HUES6 (cell line): ENCODE data around the gene NMRK2.
"Not testable (repeated sequence)": the region's sequence is repeated elsewhere in the genome, so short reads cannot be mapped to it uniquely, and the experiment has no call there.

ENCODE experiments used
- H3K27ac ChIP-seq: 2 replicates; pipeline ENCODE4 v1.7.0; 2013; ENCODE audit warnings: low read depth, mild to moderate bottlenecking, low read length, inconsistent platforms
- H3K27me3 ChIP-seq: 2 replicates; pipeline ENCODE4 v1.6.1; 2013; ENCODE audit warnings: low read length; ENCODE audit not compliant: control insufficient read depth, insufficient read depth
- H3K36me3 ChIP-seq: 2 replicates; pipeline ENCODE4 v1.6.1; 2013; ENCODE audit warnings: low read length; ENCODE audit not compliant: control insufficient read depth, insufficient read depth
- H3K4me1 ChIP-seq: 2 replicates; pipeline ENCODE4 v1.6.1; 2013; ENCODE audit warnings: low read length; ENCODE audit not compliant: control insufficient read depth, insufficient read depth
- H3K4me3 ChIP-seq: 2 replicates; pipeline ENCODE4 v1.5.1; 2013; ENCODE audit warnings: low read depth, low read length
- H3K9ac ChIP-seq: one replicate; pipeline ENCODE4 v1.6.1; 2013; ENCODE audit warnings: mild to moderate bottlenecking, low read length
- H3K9me3 ChIP-seq: 2 replicates; pipeline ENCODE4 v1.6.1; 2013; ENCODE audit warnings: low read depth, low read length; ENCODE audit not compliant: control insufficient read depth, insufficient read depth

The NMRK2 gene, protein sequence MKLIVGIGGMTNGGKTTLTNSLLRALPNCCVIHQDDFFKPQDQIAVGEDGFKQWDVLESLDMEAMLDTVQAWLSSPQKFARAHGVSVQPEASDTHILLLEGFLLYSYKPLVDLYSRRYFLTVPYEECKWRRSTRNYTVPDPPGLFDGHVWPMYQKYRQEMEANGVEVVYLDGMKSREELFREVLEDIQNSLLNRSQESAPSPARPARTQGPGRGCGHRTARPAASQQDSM

DNA sequence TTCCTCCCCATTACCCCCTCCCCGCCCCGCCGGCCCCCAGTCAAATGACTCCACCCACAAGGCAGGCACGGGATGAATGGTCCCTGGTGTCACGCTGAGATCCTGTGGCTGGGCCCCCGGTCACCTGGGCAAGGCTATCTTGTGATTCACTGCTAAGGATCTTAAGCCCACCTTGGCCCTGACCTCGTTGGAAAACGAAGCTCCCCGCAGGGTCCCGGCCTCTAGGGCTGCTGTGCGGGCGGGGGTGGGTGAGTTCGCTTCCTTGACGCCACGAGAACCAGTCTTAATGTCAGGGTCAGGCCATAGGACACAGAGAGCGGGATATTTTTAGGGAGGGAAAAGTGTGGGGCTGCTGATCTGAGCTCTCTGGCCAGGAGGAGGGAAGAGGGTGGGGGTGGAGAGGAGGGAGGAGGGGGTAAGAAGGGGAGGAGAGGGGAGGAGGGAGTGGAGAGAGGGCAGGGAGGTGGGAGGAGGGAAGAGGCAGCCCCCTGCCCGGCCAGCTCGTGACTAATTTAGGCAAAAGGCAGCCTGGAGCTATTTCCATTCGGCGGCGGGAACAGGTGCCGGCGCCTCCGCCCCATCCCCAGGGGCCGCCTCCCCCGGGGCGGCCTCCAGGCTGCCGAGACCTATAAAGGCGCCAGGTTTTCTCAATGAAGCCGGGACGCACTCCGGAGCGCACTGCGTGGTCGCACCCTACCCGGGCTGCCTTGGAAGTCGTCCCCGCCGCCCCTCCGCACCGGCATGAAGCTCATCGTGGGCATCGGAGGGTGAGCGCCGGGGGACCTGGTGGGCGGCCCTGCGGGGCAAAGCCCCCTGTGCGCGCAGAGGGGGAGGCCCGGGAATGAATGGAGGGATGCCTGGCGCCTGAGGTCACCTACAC lies at the start of gene NMRK2:
NMRK2 (plus strand) TSS at position 139 of the 880 bp plus-strand sequence; CDS start at position 742, 603 bp downstream.
- peak within 1 kb of the TSS; percentile 83 for H3K9ac ChIP-seq
- H3K36me3 ChIP-seq: peaks cover 7% of the 10 kb centered on the region; the same call in 1 of the 2 replicates
- H3K4me1 ChIP-seq: no peaks in the 10 kb centered on the region
- no peaks in the 10 kb centered on the region for H3K9me3 ChIP-seq
- peak within 1 kb of the TSS; percentile 74 for H3K4me3 ChIP-seq
- H3K27ac ChIP-seq: peak within 1 kb of the TSS; percentile 75
- H3K27me3 ChIP-seq: peaks cover 9% of the 10 kb centered on the region; the same call in 1 of the 2 replicates

DNA sequence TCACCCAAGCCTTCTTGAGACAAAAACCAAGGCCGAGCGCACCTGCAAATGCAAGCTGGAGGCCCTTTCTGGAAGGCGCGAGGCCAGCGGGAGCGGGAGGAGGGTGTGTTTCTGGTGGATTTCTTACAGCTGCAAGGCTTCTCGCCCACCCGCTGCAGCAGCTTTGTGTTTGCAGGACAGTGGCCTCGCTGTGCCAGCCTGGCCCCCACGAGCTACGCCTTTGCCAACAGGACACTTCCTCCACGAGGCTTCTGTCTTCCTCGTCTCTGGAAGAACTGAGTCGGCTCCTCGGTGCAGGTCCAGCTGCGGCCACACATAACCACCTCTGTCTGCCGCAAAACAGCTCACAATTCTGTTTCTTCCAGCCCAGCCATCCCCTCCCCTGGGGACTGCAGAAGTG lies 42.3 kb upstream of the NMRK2 start:
- peaks cover 15% of the 10 kb centered on the region for H3K36me3 ChIP-seq
- no peaks in the 10 kb centered on the region for H3K4me1 ChIP-seq
- H3K9me3 ChIP-seq: no peaks in the 10 kb centered on the region
- no peak overlapping the region for H3K27ac ChIP-seq
- H3K9ac ChIP-seq: no peak overlapping the region
- no peaks in the 10 kb centered on the region for H3K27me3 ChIP-seq
- H3K4me3 ChIP-seq: no peak overlapping the region

DNA sequence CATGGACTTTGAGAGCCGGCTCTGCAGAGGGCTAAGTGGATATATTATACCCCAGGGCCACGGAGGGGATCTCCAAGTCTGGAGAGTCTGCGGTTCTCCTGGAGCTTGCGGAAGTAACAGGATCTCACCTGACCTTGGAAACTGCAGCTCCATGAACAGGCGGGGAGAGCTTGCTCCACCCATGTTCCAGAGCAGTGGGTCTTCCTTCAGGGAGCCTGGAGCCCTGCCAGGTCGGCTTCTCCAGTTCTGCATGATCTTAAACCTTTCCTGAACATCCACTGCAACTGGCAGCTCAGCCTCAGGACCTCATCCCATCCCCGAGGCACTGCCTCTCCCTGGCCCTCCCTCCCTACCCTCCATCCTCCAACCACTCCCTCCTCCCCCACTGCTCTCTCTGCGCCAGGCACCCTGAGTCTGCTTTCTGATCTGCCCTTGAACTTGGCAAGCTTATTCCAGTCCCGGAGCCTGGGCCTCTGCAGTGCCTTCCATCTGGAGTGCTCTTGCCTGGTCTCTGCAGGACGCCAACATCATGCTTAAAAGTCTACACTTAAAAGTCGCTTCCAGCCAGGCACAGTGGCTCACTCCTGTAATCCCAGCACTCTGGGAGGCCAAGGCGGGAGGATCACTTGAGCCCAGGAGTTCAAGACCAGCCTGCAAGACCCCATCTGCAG lies 39.2 kb upstream of the NMRK2 start:
- H3K4me1 ChIP-seq: no peaks in the 10 kb centered on the region
- no peak overlapping the region for H3K27ac ChIP-seq
- H3K9me3 ChIP-seq: peaks cover 7% of the 10 kb centered on the region
- no peak overlapping the region for H3K4me3 ChIP-seq
- H3K9ac ChIP-seq: no peak overlapping the region
- no peaks in the 10 kb centered on the region for H3K27me3 ChIP-seq
- H3K36me3 ChIP-seq: peaks cover 12% of the 10 kb centered on the region

DNA sequence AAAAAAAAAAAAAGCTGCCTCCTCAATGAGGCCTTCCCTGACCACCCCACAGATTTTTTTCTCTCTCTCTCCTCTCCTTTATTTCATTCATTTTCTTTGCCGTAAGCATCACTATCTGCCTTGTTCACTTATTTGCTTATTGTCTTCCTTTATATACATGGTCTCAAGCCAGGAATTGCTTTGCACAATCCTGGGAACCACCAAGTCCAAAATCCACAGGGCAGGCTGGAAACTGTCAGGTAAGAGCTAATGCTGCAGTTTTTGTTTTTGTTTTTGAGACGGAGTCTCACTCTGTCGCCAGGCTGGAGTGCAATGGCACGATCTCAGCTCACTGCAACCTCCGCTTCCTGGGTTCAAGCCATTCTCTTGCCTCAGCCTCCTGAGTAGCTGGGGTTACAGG lies 37.9 kb upstream of the NMRK2 start:
- H3K27ac ChIP-seq, H3K4me1 ChIP-seq, H3K4me3 ChIP-seq, H3K9me3 ChIP-seq, H3K27me3 ChIP-seq, H3K9ac ChIP-seq: not testable (repeated sequence)
- H3K36me3 ChIP-seq: peaks cover 13% of the 10 kb centered on the region

DNA sequence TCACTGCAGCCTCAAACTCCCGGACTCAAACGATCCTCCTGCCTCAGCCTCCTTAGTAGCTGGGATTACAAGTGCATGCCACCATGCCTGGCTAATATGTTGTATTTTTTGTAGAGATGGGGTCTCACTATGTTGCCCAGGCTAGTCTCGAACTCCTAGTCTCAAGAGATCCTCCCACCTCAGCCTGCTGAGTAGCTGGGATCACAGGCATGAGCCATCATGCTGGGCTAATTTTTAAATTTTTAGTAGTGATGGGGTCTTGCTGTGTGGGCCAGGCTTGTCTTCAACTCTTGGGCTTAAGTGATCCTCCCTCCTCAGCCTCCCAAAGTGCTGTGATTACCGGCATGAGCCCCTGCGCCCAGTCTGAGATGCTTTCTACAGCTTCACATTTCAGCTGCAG lies 37.1 kb upstream of the NMRK2 start:
- no peak overlapping the region for H3K9ac ChIP-seq
- H3K27ac ChIP-seq: no peak overlapping the region
- H3K4me3 ChIP-seq: no peak overlapping the region
- H3K9me3 ChIP-seq: peaks cover 9% of the 10 kb centered on the region
- peaks cover 11% of the 10 kb centered on the region for H3K36me3 ChIP-seq
- no peaks in the 10 kb centered on the region for H3K27me3 ChIP-seq
- H3K4me1 ChIP-seq: no peaks in the 10 kb centered on the region

DNA sequence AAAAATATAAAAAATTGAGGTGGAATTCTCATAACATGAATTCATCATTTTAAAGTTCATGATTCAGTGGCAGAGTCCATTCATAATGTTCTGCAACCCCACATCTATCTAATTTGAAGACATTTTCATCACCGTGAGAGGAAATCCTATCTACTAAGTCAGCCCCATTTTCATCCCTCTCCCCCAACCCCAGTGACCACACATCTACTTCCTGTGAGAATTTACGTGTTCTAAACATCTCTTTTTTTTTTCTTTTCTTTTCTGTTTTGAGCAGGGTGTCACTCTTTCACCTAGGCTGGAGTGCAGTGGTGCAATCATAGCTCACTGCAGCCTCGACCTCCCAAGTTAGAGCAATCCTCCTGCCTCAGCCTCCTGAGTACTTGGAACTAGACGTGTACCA lies 34.9 kb upstream of the NMRK2 start:
- H3K9ac ChIP-seq: no peak overlapping the region
- no peak overlapping the region for H3K27ac ChIP-seq
- H3K4me3 ChIP-seq: no peak overlapping the region
- peaks cover 13% of the 10 kb centered on the region for H3K36me3 ChIP-seq
- H3K9me3 ChIP-seq: peaks cover 9% of the 10 kb centered on the region
- no peaks in the 10 kb centered on the region for H3K27me3 ChIP-seq
- H3K4me1 ChIP-seq: no peaks in the 10 kb centered on the region

DNA sequence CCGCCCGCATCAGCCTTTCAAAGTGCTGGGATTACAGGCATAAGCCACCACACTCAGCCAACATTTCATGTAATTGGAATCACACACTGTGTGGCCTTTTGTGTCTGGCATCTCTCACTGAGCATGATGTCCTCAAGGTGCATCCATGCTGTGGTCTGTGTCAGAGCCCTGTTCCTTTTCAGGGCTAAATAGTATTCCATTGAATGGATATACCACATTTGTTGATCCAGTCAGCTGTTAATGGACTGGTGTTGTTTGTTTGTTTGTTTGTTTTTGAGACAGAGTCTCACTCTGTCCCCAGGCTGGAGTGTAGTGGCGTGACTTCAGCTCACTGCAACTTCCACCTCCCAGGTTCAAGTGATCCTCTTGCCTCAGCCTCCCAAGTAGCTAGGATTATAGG lies 34.4 kb upstream of the NMRK2 start:
- H3K27me3 ChIP-seq: no peaks in the 10 kb centered on the region
- peaks cover 13% of the 10 kb centered on the region for H3K36me3 ChIP-seq
- H3K9me3 ChIP-seq: peaks cover 9% of the 10 kb centered on the region

DNA sequence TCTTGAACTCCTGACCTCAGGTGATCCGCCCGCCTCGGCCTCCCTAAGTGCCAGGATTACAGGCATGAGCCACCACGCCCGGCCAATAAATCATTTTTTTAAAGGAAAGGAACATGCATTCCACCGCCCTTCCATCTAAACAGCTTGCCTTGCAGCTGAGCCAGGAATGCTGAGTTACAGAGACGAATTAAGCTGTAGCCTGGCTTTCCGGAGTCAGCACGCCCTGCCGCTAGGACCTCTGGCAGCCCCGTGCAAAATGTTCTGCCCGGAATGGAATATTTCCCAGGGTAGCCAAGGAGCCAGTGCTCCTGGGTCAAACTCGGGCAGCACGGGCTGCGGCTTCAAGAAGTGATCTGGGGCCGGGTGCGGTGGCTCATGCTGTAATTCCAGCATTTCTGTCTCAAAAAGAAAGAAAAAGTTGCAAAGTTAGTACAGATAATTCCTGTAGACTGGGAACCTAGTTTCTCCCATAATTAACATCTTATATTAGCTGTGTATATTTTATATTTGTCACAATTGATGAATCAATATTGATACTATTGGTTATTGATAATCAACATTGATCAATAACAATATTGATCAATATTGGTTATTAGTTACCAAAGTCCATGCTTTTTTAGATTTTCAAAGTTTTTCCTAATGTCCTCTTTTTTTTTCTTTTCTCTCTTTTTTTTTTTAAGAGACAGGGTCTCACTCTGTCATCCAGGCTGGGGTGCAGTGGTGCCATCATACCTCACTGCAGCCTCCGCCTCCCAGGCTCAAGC lies 33.2 kb upstream of the NMRK2 start:
- H3K4me1 ChIP-seq: no peaks in the 10 kb centered on the region
- peaks cover 13% of the 10 kb centered on the region for H3K36me3 ChIP-seq
- no peak overlapping the region for H3K9ac ChIP-seq
- H3K9me3 ChIP-seq: peaks cover 9% of the 10 kb centered on the region
- H3K27me3 ChIP-seq: no peaks in the 10 kb centered on the region
- H3K27ac ChIP-seq: no peak overlapping the region
- no peak overlapping the region for H3K4me3 ChIP-seq

More for the DNA sequence above, 34.4 kb upstream of the NMRK2 start:
- H3K4me3 ChIP-seq: no peak overlapping the region
- no peaks in the 10 kb centered on the region for H3K4me1 ChIP-seq
- H3K9ac ChIP-seq: no peak overlapping the region
- H3K27ac ChIP-seq: no peak overlapping the region

DNA sequence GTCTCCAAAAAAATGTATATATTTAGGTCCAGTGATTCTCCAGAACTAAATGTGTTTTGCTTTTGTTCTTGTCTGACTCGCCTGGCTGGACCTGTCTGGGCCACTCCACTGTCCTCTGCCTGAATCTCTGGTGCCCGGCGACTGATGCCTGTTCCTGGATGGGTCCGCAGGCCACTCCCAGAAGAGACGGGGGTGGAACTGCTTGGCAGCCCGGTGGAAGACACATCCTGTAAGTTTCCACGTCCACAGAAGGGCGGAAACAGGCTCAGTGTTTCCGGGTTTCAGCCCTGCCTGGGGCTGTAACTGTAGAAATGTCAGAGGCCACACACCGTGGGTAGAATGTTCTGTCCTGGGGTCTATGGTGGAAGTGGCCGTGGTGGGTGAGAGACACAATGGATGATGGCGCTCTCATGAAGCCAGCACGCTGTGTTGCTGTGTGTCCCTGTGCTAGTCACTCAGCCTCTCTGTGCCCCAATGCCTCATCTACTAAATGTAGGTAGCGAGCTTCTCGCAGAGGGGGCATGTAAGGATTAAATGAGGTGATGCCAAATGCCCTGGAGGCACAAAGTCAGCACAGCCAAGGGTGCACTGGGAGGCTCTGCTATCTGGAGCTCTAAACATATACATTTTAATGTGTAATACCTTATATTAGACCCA lies 30.4 kb upstream of the NMRK2 start:
- Histone ChIP-seq H3K4me3 (no peak overlapping the region), H3K27me3 (no peaks in the 10 kb centered on the region), H3K9ac (no peak overlapping the region), H3K27ac (no peak overlapping the region), H3K36me3 (peaks cover 26% of the 10 kb centered on the region), H3K9me3 (peaks cover 9% of the 10 kb centered on the region), H3K4me1 (no peaks in the 10 kb centered on the region)

DNA sequence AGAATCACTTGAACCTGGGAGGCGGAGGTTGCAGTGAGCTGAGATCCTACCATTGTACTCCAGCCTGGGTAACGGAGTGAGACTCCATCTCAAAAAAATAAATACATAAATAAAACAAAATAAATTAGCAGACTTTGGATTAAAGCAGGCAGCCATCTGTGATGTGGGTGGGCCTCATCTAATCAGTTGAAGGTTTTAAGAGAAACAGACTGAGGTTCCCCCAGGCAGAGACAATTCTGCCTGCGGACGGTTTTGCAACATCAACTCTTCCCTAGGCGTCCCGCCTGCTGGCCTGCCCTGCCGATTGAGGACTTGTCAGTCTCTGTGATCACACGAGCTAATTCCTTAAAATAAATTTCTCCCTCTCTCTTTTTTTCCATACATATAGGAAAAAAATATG lies 28.6 kb upstream of the NMRK2 start:
- H3K27ac ChIP-seq: no peak overlapping the region
- no peak overlapping the region for H3K4me3 ChIP-seq
- H3K27me3 ChIP-seq: no peaks in the 10 kb centered on the region
- peaks cover 2% of the 10 kb centered on the region; the same call in 1 of the 2 replicates for H3K9me3 ChIP-seq
- no peak overlapping the region for H3K9ac ChIP-seq
- H3K4me1 ChIP-seq: no peaks in the 10 kb centered on the region
- H3K36me3 ChIP-seq: peaks cover 29% of the 10 kb centered on the region
